IMR-90 (cell line): ENCODE measurements around the gene CD5L. TPM values are rescaled to one million over a fixed set of nuclear protein-coding genes. Genes with fewer than 3 reads are reported as not detected.

ENCODE experiments used
- ATAC-seq: fragments of 200-7000 bp; cut with Tn5 transposase; 2 replicates; pipeline ENCODE4 v1.9.1; 2020; ENCODE audit warnings: low read depth, mild to moderate bottlenecking, moderate library complexity
- Bru-seq: library from RNA; stranded (reverse); fragments of 400-500 nt; gene quantifications from one replicate; lab custom pipeline; 2021; lab: Mats Ljungman, UMichigan
- BruChase-seq, 2 experiments: library from RNA; stranded (reverse); fragments of 400-500 nt; gene quantifications; one replicate each; lab custom pipeline; 2021; lab: Mats Ljungman, UMichigan
- BruUV-seq: library from RNA; stranded (reverse); fragments of 400-500 nt; replicated peaks from 2 replicates; lab custom pipeline; 2021; lab: Mats Ljungman, UMichigan
- CTCF ChIA-PET: fragments of 300-600 bp; formaldehyde crosslinking; extraction: SDS; loops from one replicate; lab custom pipeline; 2021; ENCODE audit warnings: antibody characterized with exemption; lab: Yijun Ruan, JAX
- POLR2A ChIA-PET: fragments of 300-600 bp; sonication (Branson Sonifier 250); formaldehyde crosslinking; loops from one replicate; lab custom pipeline; 2022; ENCODE audit warnings: antibody characterized with exemption; ENCODE audit not compliant: unreplicated experiment; lab: Charles Lee
- DNase-seq: peaks from one replicate; pipeline ENCODE4 v3.0.0; 2013
- H2AFZ ChIP-seq: replicated peaks from 2 replicates; pipeline ENCODE3; 2013; ENCODE audit warnings: low read length, mild to moderate bottlenecking; ENCODE audit not compliant: poor library complexity
- H2AK5ac ChIP-seq: 2 replicates; pipeline ENCODE4 v1.6.1; 2013; ENCODE audit warnings: low read depth, low read length, inconsistent platforms
- H2AK9ac ChIP-seq: replicated peaks from 2 replicates; pipeline ENCODE3; 2013; ENCODE audit warnings: mild to moderate bottlenecking, low read depth, low read length, moderate library complexity; ENCODE audit not compliant: poor library complexity
- H2BK120ac ChIP-seq: 2 replicates; pipeline ENCODE4 v1.6.1; 2013; ENCODE audit warnings: low read depth, low read length, inconsistent platforms
- H2BK15ac ChIP-seq: 3 replicates; pipeline ENCODE4 v1.6.1; 2013; ENCODE audit warnings: low read depth, low read length, inconsistent platforms
- H2BK20ac ChIP-seq: 2 replicates; pipeline ENCODE4 v1.6.1; 2013; ENCODE audit warnings: low read depth, mild to moderate bottlenecking, inconsistent platforms, low read length, moderate library complexity
- H2BK5ac ChIP-seq: 2 replicates; pipeline ENCODE4 v1.6.1; 2013; ENCODE audit warnings: mild to moderate bottlenecking, low read depth, low read length, inconsistent platforms; ENCODE audit not compliant: poor library complexity, severe bottlenecking
- H3K14ac ChIP-seq: replicated peaks from 2 replicates; pipeline ENCODE4 v1.6.1; 2013; ENCODE audit warnings: low read depth, low read length, inconsistent platforms
- H3K18ac ChIP-seq: 2 replicates; pipeline ENCODE4 v1.6.1; 2013; ENCODE audit warnings: low read depth, low read length, control low read depth
- H3K23ac ChIP-seq: 2 replicates; pipeline ENCODE4 v1.6.1; 2013; ENCODE audit warnings: low read depth, low read length, inconsistent platforms
- H3K27ac ChIP-seq: 2 replicates; pipeline ENCODE4 v1.5.1; 2013; ENCODE audit warnings: mild to moderate bottlenecking, control low read depth, low read length; ENCODE audit not compliant: insufficient read depth
- H3K27me3 ChIP-seq: 2 replicates; pipeline ENCODE4 v1.6.1; 2013; ENCODE audit warnings: low read length; ENCODE audit not compliant: control insufficient read depth, insufficient read depth
- H3K36me3 ChIP-seq: 2 replicates; pipeline ENCODE4 v1.6.1; 2013; ENCODE audit warnings: low read length, mixed read lengths; ENCODE audit not compliant: control insufficient read depth, insufficient read depth
- H3K4ac ChIP-seq: 2 replicates; pipeline ENCODE4 v1.6.1; 2013; ENCODE audit warnings: low read depth, low read length, inconsistent platforms
- H3K4me1 ChIP-seq: 2 replicates; pipeline ENCODE4 v1.6.1; 2013; ENCODE audit warnings: low read length, mixed read lengths; ENCODE audit not compliant: control insufficient read depth, insufficient read depth
- H3K4me2 ChIP-seq: 2 replicates; pipeline ENCODE4 v1.6.1; 2013; ENCODE audit warnings: low read depth, mild to moderate bottlenecking, control low read depth, low read length, moderate library complexity
- H3K4me3 ChIP-seq: 2 replicates; pipeline ENCODE4 v1.5.1; 2013; ENCODE audit warnings: low read depth, mild to moderate bottlenecking, control low read depth, low read length, moderate library complexity; ENCODE audit not compliant: insufficient read depth
- H3K56ac ChIP-seq: 2 replicates; pipeline ENCODE4 v1.6.1; 2013; ENCODE audit warnings: low read length, inconsistent platforms; ENCODE audit not compliant: insufficient read depth; ENCODE audit errors: extremely low read depth
- H3K79me1 ChIP-seq, 2 experiments: 2 replicates each; pipeline ENCODE4 v1.6.1; 2013; ENCODE audit warnings: low read length in 2 of 2, inconsistent platforms in 1 of 2, low read depth in 1 of 2
- H3K9ac ChIP-seq: 2 replicates; pipeline ENCODE4 v1.6.1; 2013; ENCODE audit warnings: low read depth, low read length, control low read depth
- H3K9me1 ChIP-seq: 2 replicates; pipeline ENCODE4 v1.6.1; 2013; ENCODE audit warnings: low read length, inconsistent platforms; ENCODE audit not compliant: insufficient read depth
- H3K9me3 ChIP-seq: 2 replicates; pipeline ENCODE4 v1.6.1; 2013; ENCODE audit warnings: low read length; ENCODE audit not compliant: control insufficient read depth, insufficient read depth
- H4K20me1 ChIP-seq: 2 replicates; pipeline ENCODE4 v1.6.1; 2013; ENCODE audit warnings: low read length, inconsistent platforms; ENCODE audit not compliant: insufficient read depth
- H4K5ac ChIP-seq: 2 replicates; pipeline ENCODE4 v1.6.1; 2013; ENCODE audit warnings: mild to moderate bottlenecking, low read depth, low read length, control low read depth
- H4K8ac ChIP-seq, 2 experiments: 2 replicates each; pipeline ENCODE4 v1.6.1; 2013; ENCODE audit warnings: low read depth in 2 of 2, low read length in 2 of 2, control low read depth in 1 of 2, inconsistent platforms in 1 of 2
- H4K91ac ChIP-seq: 2 replicates; pipeline ENCODE4 v1.6.1; 2013; ENCODE audit warnings: low read depth, low read length, inconsistent platforms; ENCODE audit not compliant: insufficient read depth
- BHLHE40 ChIP-seq: fragments of 150-350 bp; IDR thresholded peaks from 2 replicates; pipeline ENCODE4 v1.6.1; 2016; ENCODE audit warnings: mild to moderate bottlenecking, low read depth, low read length
- CEBPB ChIP-seq: IDR thresholded peaks from 2 replicates; pipeline ENCODE4 v1.6.1; 2012; ENCODE audit warnings: low read depth, low read length, improper control_type of control experiment
- CHD1 ChIP-seq: IDR thresholded peaks from 2 replicates; pipeline ENCODE4 v1.6.1; 2012; ENCODE audit warnings: low read depth, low read length, improper control_type of control experiment
- CTCF ChIP-seq: conservative IDR thresholded peaks from 2 replicates; pipeline ENCODE4 v1.5.1; 2012; ENCODE audit warnings: mild to moderate bottlenecking, low read depth, low read length, improper control_type of control experiment
- ELK1 ChIP-seq: fragments of 150-350 bp; IDR thresholded peaks from 2 replicates; pipeline ENCODE4 v1.6.1; 2016; ENCODE audit warnings: low read depth, mild to moderate bottlenecking, low read length, moderate library complexity, borderline replicate concordance
- FOS ChIP-seq: fragments of 150-350 bp; IDR thresholded peaks from 2 replicates; pipeline ENCODE4 v1.6.1; 2016; ENCODE audit warnings: low read depth, low read length
- MAFK ChIP-seq: IDR thresholded peaks from 2 replicates; pipeline ENCODE4 v1.6.1; 2012; ENCODE audit warnings: low read depth, low read length, improper control_type of control experiment
- MAZ ChIP-seq: IDR thresholded peaks from 2 replicates; pipeline ENCODE4 v1.6.1; 2012; ENCODE audit warnings: low read depth, mild to moderate bottlenecking, low read length, improper control_type of control experiment, moderate library complexity, borderline replicate concordance
- MXI1 ChIP-seq: IDR thresholded peaks from 2 replicates; pipeline ENCODE4 v1.6.1; 2012; ENCODE audit warnings: low read depth, mild to moderate bottlenecking, low read length, moderate library complexity, borderline replicate concordance
- NFE2L2 ChIP-seq: fragments of 150-350 bp; IDR thresholded peaks from 2 replicates; pipeline ENCODE4 v1.6.1; 2016; ENCODE audit warnings: low read depth, mild to moderate bottlenecking, low read length
- POLR2A ChIP-seq: IDR thresholded peaks from 2 replicates; pipeline ENCODE4 v1.6.1; 2012; ENCODE audit warnings: mild to moderate bottlenecking, low read depth, low read length
- RAD21 ChIP-seq: IDR thresholded peaks from 2 replicates; pipeline ENCODE4 v1.6.1; 2012; ENCODE audit warnings: low read length, improper control_type of control experiment
- RCOR1 ChIP-seq: IDR thresholded peaks from 2 replicates; pipeline ENCODE4 v1.6.1; 2012; ENCODE audit warnings: mild to moderate bottlenecking, low read length, improper control_type of control experiment; ENCODE audit not compliant: insufficient replicate concordance
- RFX5 ChIP-seq: IDR thresholded peaks from 2 replicates; pipeline ENCODE4 v1.8.0; 2012; ENCODE audit warnings: low read depth, mild to moderate bottlenecking, low read length, moderate library complexity
- whole genome bisulfite sequencing, 2 experiments: methylation state at CpG; one replicate each; pipeline versions ENCODE4 v1.1.5 to v1.1.7; 2013; ENCODE audit warnings: missing lambda C conversion rate in 2 of 2; ENCODE audit not compliant: insufficient read length in 1 of 2; ENCODE audit errors: extremely low coverage in 2 of 2; 5-methylcytosine and 5-hydroxymethylcytosine counted together
- dilution Hi-C: fragments of 300-500 bp; cut with HindIII; formaldehyde crosslinking; loops from one replicate; pipeline ENCODE4 v1.14.3; 2018; ENCODE audit warnings: low sequenced_read_pairs; ENCODE audit not compliant: unreplicated experiment
- in situ Hi-C: fragments of 300-500 bp; cut with MboI; formaldehyde crosslinking; loops from 3 replicates; pipeline ENCODE4 v1.14.3; 2019; ENCODE audit warnings: low sequenced_read_pairs, inconsistent platforms, mixed read lengths
- intact Hi-C: fragments of 100-400 bp; cut with micrococcal nuclease; formaldehyde crosslinking; loops from 2 replicates; pipeline ENCODE4 v1.10.0; 2022
- long read RNA-seq: library from polyadenylated mRNA; unstranded; transcript quantifications from one replicate; pipeline ENCODE4 v2.0.0, GENCODE V29; 2021; ENCODE audit not compliant: unreplicated experiment
- polyA plus RNA-seq, 3 experiments: library from polyadenylated mRNA; depleted of rRNA; stranded (reverse); fragments of >200 nt; gene quantifications; 2 replicates each; pipeline ENCODE4 v1.2.3, GENCODE V29; 2012; ENCODE audit warnings: low replicate concordance in 1 of 3
- total RNA-seq: library from RNA; depleted of rRNA; stranded (reverse); fragments of >200 nt; gene quantifications from 2 replicates; pipeline ENCODE4 v1.2.3, GENCODE V29; 2012; rRNA removed
- TF ChIP-seq, protein P1 (sequence below): fragments of 150-350 bp; IDR thresholded peaks from 2 replicates; pipeline ENCODE4 v1.6.1; 2017; ENCODE audit warnings: mild to moderate bottlenecking, antibody characterized with exemption, low read length, low read depth

The CD5L gene
- total RNA-seq (not detected in 2 replicates), polyA plus RNA-seq (2012; rRNA removed) (not detected in 2 replicates), Bru-seq, nascent RNA (not detected), BruChase-seq, experiment 1, labeled RNA remaining after a 6-hour chase (not detected), BruChase-seq, experiment 2, labeled RNA remaining after a 2-hour chase (percentile 7 among the genes with signal in this experiment)
- polyA plus RNA-seq (2012; cell fraction: cytosol; rRNA removed), result not detected in 2 replicates
- not detected in 2 replicates for polyA plus RNA-seq (2012; cell fraction: nucleus; rRNA removed; ENCODE audit: low replicate concordance)
- long read RNA-seq, result 0 reads

DNA sequence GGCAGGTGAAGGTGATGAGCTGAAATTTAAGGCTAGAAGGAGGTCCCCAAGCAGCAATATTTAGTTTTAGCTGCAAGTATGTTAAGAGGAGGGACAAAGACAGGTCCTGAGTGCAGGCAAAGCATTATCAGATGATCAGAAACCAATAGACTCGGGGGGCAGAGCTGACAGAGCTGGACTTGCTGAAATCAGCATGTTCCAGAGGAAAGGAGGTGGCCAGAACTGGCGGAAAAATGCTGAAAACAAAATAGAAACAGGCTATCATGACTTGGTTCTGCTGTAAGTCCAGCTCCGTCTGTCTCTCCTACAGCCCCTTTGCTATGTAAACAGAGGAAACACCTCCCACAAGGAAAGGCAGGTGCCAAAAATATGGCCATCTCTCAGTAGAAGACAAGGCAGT lies at the start of gene CD5L:
CD5L (minus strand) TSS at position 101 of the 400 bp plus-strand sequence. CDS start 107 bp downstream, outside the sequence.
- POLR2A ChIA-PET, result no interaction called here

More for the DNA sequence above, at the start of gene CD5L:
- in situ Hi-C loops, result no loop called here
- H4K91ac ChIP-seq, result no peak within 1 kb of the TSS
- no peak within 1 kb of the TSS for H3K18ac ChIP-seq
- WGBS, 2 experiments, result no CpG with 5 or more reads among the region's 3 CpGs
- H2BK120ac ChIP-seq, result no peak within 1 kb of the TSS
- no peak within 1 kb of the TSS for H2AK5ac ChIP-seq
- H4K8ac ChIP-seq, result no peak within 1 kb of the TSS
- H3K14ac ChIP-seq, result no peak within 1 kb of the TSS
- no peak within 1 kb of the TSS for H2BK5ac ChIP-seq
- no peak within 1 kb of the TSS for H3K4ac ChIP-seq
- intact Hi-C loops, result no loop called here
- no peaks in the 10 kb centered on the region for H3K9me1 ChIP-seq
- no peak within 1 kb of the TSS for H2BK20ac ChIP-seq
- H4K5ac ChIP-seq, result no peak within 1 kb of the TSS
- H3K27me3 ChIP-seq, result no peaks in the 10 kb centered on the region
- ATAC-seq, result no peak
- no peak within 1 kb of the TSS for H3K56ac ChIP-seq
- no peaks in the 10 kb centered on the region for H3K9me3 ChIP-seq
- CTCF ChIA-PET, result no interaction called here
- H4K20me1 ChIP-seq, result no peaks in the 10 kb centered on the region
- dilution Hi-C loops, result no loop called here
- no peak within 1 kb of the TSS for H2AFZ ChIP-seq
- no peak within 1 kb of the TSS for H3K9ac ChIP-seq
- BruUV-seq, result no TSS peak
- DNase-seq, result no peak
- no peak within 1 kb of the TSS for H3K23ac ChIP-seq
- no peak within 1 kb of the TSS for H3K27ac ChIP-seq
- H2AK9ac ChIP-seq, result no peak within 1 kb of the TSS
- H3K4me3 ChIP-seq, result no peak within 1 kb of the TSS
- no peak within 1 kb of the TSS for H3K4me2 ChIP-seq
- H3K36me3 ChIP-seq, result no peaks in the 10 kb centered on the region
- no peak within 1 kb of the TSS for H2BK15ac ChIP-seq
- no peaks in the 10 kb centered on the region for H3K4me1 ChIP-seq
- no peaks in the 10 kb centered on the region for H3K79me1 ChIP-seq
- TF ChIP-seq RFX5 (no peak), CEBPB (no peak), MAZ (no peak), RCOR1 (no peak), FOS (no peak), NFE2L2 (no peak), MAFK (no peak), CTCF (no peak), CHD1 (no peak), ELK1 (no peak), MXI1 (no peak), BHLHE40 (no peak), RAD21 (no peak), POLR2A (no peak)
- TF ChIP-seq, protein P1, sequence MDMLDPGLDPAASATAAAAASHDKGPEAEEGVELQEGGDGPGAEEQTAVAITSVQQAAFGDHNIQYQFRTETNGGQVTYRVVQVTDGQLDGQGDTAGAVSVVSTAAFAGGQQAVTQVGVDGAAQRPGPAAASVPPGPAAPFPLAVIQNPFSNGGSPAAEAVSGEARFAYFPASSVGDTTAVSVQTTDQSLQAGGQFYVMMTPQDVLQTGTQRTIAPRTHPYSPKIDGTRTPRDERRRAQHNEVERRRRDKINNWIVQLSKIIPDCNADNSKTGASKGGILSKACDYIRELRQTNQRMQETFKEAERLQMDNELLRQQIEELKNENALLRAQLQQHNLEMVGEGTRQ, result no peak
